Measurements from ENCODE around the gene NLGN1.

The NLGN1 gene

DNA sequence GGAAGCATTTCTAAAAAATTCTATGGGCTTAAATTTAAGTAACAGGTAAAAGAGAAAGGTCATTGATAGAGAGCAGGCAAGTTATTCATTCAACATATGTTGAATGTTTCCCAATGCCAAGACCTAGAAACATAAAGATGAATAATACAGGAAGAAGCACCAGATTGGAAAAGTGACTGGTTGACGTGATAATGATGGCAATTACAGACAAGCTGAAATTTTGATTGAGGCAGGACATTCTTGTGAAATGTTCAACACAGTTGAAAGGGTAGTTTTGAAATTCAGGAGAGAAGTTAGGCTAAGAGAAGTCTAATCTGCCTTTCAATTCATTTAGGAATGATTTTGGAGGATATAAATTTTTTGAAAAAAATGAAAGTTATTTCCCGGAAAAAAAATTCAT, 925.2 kb downstream of the NLGN1 start:
- no peak for DNase-seq (ENCODE audit: low read depth in 2 of 2, low spot score in 1 of 2)

DNA sequence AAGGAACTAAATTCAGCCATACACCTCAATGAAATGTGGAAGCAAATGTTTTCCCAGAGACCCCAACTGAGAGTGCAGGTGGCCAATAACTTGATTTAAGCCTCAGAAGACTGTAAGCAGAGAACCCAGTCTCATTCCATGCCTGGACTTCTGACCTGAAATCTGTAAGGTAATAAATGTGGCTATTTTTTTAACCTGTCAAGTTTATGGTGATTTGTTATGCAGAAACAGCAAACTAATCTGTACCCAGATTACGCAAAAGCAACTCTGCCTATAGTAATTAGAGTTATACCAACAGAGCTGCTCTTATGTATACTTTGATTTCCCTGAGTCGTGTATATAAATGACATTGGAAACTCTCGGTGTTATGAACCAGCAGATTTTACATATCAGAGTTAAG, 927.6 kb downstream of the NLGN1 start:
- DNase-seq (ENCODE audit: low read depth in 2 of 2, low spot score in 1 of 2) = no peak

DNA sequence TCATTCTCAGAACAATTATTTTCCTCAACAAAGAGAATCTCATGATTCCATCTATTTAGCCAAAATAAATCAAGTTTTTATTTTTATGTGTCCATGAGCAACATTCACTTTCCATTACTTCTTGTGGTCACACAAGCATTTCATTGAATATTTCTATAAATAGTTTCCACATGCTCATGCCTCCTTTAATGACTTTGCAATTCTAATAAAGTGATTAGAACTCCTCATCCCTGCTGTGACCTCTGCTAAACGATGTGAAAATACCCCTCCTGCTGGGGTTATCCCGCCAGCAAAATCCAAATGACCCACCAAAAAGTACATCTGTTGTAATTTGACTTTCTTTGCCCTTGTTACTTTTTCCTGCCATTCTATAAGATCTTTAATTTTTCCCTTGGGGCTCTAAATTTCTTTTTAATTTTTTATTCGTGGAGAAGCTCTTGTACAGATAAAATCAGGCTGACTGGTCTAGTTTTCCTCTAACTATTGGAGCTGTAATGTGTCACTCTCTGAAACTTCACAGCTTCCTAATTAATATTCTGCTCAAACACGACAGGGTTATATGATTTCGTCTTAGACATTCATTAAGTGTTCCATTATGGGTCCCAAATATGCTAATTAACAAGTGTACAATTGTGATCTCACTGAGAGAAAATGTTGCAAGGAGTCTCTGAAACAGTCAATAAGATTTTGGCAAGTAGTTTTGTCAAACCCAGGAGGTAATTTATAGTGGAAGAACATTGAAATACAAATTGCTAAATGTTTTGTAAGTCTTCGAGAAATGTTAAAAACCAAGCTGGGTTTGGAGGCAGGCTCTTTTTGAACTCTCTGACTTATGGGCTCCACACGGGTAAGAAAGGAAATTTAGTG, 928.5 kb downstream of the NLGN1 start:
- DNase-seq (ENCODE audit: low read depth in 2 of 2, low spot score in 1 of 2) = no peak

DNA sequence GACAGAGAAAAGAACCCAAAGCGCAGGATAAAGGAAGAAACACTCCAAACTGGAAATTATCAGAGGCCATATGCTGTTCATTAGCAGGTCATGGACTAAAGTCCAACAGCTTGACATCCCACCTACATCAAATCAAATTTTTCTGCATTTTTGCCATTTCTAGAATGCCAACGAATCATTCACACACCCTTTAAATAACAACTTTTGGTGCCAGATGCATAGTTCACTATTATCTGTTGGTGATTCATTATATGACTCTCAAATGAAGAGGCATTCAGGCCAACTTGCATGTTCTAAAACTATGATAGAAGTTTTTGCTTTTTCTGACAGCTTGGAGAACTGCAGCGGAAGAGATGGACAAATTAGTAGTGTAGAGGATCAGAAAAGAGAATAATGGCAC, 931.8 kb downstream of the NLGN1 start:
- no peak for DNase-seq (ENCODE audit: low read depth in 2 of 2, low spot score in 1 of 2)

DNA sequence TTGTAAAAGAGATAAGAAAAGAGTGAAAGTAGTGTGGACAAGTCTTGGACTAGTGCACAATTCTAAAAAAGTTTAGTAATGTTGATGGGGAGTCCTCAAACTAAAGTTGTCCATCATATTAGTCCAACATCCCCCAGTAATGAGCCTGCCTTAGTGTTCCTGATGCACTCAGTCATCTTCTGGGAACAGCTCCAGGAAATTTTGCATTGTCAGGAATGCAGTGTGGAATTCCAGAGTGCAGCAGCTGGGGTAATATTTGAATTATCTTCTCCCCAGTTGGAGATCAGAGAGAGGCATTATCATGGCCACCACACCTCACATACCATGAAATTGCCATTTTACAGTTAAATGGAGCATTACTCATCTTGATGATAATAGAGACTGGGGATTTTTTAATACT, 932.8 kb downstream of the NLGN1 start:
- no peak for DNase-seq (ENCODE audit: low read depth in 2 of 2, low spot score in 1 of 2)

DNA sequence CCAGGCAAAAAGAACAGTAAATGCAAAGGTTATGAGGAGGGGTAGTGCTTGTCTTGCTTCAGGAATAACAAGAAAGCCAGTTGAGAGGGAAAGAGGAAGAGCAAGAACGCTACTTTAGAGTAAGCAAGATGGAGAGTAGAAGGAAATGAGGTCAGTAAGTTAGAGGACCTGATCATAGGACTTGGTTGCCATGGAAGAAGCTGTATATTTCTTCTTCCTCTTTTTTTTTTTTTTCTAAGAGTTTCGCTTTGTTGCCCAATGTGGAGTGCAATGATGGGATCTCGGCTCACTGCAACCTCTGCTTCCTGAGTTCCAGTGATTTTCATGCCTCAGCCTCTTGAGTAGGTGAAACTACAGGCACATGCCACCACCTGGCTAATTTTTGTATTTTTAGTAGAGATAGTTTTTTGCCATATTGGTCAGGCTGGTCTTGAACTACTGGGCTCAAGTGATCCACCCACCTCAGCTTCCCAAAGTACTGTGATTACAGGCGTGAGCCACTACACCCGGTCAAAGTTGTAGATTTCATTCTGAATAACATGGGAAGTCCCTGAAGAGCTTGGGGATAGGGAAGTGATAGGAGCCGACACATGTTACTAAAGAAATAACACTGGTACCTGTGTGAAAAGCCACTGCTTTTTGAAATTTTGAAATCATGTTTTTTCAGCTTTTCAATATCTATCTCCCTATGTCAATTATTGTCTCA, 933.7 kb downstream of the NLGN1 start:
- no peak for DNase-seq (ENCODE audit: low read depth in 2 of 2, low spot score in 1 of 2)

DNA sequence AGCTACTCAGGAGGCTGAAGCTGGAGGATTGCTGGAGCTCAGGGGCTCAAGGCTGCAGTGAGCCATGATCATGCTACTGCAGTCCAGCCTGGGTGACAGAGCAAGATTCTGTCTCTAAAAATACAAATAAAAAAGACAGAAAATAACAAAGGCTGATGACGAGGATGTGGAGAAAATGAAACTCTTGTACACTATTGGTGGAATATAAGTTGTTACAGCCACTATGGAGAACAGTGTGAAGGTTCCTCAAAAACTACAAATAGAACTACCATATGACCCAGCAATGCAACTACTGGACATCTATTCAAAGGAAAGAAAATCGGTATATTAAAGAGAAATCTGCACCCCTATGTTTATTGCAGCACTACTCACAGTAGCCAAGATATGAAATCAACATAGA, 934.8 kb downstream of the NLGN1 start:
- no peak for DNase-seq (ENCODE audit: low read depth in 2 of 2, low spot score in 1 of 2)

DNA sequence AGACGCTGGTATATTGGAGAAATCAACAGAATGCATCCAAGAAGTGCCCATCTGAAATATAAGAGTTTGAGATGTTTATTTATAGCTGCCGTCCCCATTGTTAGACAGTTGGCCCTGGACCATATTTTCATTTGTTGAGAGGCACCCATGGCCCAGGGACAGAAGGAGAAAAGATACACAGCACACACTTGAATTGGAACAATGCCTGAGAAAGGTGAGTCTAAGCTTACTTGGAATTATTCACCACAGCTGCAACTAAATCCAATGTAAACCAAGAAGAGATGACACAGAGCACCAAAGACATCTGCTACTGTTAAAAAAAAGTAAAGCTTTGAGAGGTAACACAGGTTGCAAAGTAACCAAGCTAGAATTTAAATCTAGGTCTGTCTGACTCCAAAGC, 936.1 kb downstream of the NLGN1 start:
- no peak for DNase-seq (ENCODE audit: low read depth in 2 of 2, low spot score in 1 of 2)

DNA sequence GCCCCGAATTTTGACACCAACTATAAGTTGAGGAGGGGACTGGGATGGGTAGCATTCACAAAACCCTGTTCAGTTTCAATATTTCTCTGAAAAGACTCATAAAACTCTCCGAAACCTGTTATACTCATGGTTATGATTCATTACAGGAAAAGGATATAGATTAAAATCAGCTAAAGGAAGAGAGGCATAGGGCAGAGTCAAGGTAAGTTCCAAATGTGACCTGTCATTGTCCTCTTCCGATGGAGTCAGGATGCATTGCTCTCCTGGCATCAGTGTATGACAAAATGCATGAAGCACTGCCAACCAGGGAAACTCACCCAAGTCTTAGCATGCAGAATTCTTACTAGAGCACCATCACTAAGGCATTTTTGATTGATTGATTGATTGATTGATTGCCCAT, 936.6 kb downstream of the NLGN1 start:
- no peak for DNase-seq (ENCODE audit: low read depth in 2 of 2, low spot score in 1 of 2)

DNA sequence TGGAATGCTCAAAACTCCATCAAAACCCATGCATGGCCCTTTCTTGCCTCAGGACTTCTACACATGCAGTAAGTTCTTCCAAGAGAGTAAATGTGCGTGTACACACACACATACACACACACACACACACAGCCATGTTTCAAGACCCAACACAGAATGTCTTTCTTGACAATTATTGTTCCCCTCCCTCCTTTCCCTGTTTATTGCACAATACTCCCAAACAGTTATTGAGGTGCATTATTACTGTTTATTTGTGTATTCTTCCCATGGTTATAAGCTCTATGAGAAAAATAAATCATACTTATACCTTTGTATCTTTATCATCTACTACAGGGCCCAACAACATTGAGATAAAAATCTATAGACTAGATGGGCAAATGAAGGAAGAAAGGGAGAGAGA, 937.8 kb downstream of the NLGN1 start:
- no peak for DNase-seq (ENCODE audit: low read depth in 2 of 2, low spot score in 1 of 2)

DNA sequence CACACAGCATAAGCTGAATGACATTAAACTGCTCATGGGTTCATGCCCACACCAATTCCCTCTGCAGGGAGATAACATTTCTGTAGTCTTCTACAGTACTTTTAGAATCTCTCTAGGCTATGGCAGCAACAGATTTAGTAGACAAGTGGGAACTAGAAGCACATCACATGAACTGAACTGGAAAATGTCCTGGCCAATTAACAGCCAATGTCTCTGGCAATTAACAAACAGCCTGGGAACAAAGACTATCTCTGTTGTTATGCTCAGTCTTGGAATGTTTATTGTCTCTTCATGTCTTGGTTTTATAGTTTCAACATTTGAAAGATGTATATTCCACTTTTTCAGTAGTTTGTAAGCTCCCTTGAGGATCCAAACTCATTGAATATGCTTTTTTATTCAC, 938.4 kb downstream of the NLGN1 start:
- no peak for DNase-seq (ENCODE audit: low read depth in 2 of 2, low spot score in 1 of 2)

Measured in stimulated activated CD8-positive, alpha-beta memory T cell treated with anti-CD3 and anti-CD28 coated beads, Interleukin-4, amount 100 ng/mL, for 1 hour (primary cell).